Right atrium auricular region (tissue), 2 donors: Measurements from ENCODE around the gene ARRDC1. TPM values are rescaled to one million over a fixed set of nuclear protein-coding genes. Genes with fewer than 3 reads are reported as not detected.

Experiments used
- DNase-seq: peaks from one replicate; pipeline ENCODE4 v3.0.0-alpha.2; 2019; ENCODE audit warnings: low spot score
- H3K27ac ChIP-seq, 2 donors: fragments of 200-600 bp; sonication (generic); 1 replicate in 1 of 2; 2 replicates in 1 of 2; pipeline ENCODE4 v1.5.1; 2016 to 2019
- H3K27me3 ChIP-seq, 2 donors: fragments of 200-600 bp; sonication (generic); one replicate each; pipeline versions ENCODE4 v1.5.1 to v1.6.0; 2017 to 2019
- H3K36me3 ChIP-seq: fragments of 200-600 bp; sonication (generic); one replicate; pipeline ENCODE4 v1.5.1; 2016
- H3K4me1 ChIP-seq, 2 donors: fragments of 200-600 bp; sonication (generic); one replicate each; pipeline versions ENCODE4 v1.5.1 to v1.6.0; 2017 to 2019
- H3K4me3 ChIP-seq, 2 donors: fragments of 200-600 bp; sonication (generic); 1 replicate in 1 of 2; 2 replicates in 1 of 2; pipeline ENCODE4 v1.5.1; 2017 to 2019; ENCODE audit warnings: mild to moderate bottlenecking in 1 of 2, moderate library complexity in 1 of 2
- H3K9me3 ChIP-seq, 2 donors: fragments of 200-600 bp; sonication (generic); one replicate each; pipeline ENCODE4 v1.5.1; 2019
- CTCF ChIP-seq, 2 donors: fragments of 200-600 bp; sonication (generic); IDR thresholded peaks; one replicate each; pipeline ENCODE4 v1.5.1; 2019; ENCODE audit warnings: antibody characterized with exemption in 2 of 2
- total RNA-seq, 2 donors: library from RNA; depleted of rRNA; stranded (reverse); fragments of >200 nt; gene quantifications; one replicate each; pipeline ENCODE4 v1.1.0, GENCODE V29; 2016

ARRDC1 gene
- total RNA-seq, 2 donors from 2014 or later: 21.4 to 37.8 TPM

GRCh38 chr9:137606734-137607138 is 1.2 kb downstream of the ARRDC1 start:
- no peak for TF ChIP-seq CTCF (IDR thresholded peaks at IDR 0.05)
- H3K4me3 ChIP-seq: peak overlapping the region; percentile 77 to 86
- DNase-seq: no peak
- H3K27me3 ChIP-seq: no peaks in the 10 kb centered on the region
- H3K36me3 ChIP-seq: no peaks in the 10 kb centered on the region
- H3K9me3 ChIP-seq: no peaks in the 10 kb centered on the region
- peaks cover 0 to 47% of the 10 kb centered on the region in 2 donors for H3K4me1 ChIP-seq
- H3K27ac ChIP-seq: peak overlapping the region; percentile 81 to 90

- no peak for TF ChIP-seq CTCF (IDR thresholded peaks at IDR 0.05)
- DNase-seq: no peak
- Histone ChIP-seq H3K4me1 (peaks cover 0 to 52% of the 10 kb centered on the region in 2 donors), H3K36me3 (no peaks in the 10 kb centered on the region), H3K9me3 (no peaks in the 10 kb centered on the region), H3K27ac (peak overlapping the region; percentile 81 to 90), H3K4me3 (peak overlapping the region in 1 of 2 donors; percentile 77), H3K27me3 (no peaks in the 10 kb centered on the region)
Observed at GRCh38 chr9:137607141-137607857, 1.8 kb downstream of the ARRDC1 start.

- H3K9me3 ChIP-seq: no peaks in the 10 kb centered on the region
- H3K36me3 ChIP-seq: peaks cover 24% of the 10 kb centered on the region
- no peak for TF ChIP-seq CTCF (IDR thresholded peaks at IDR 0.05)
- no peak overlapping the region for H3K4me3 ChIP-seq
- no peak for DNase-seq
- H3K27ac ChIP-seq: no peak overlapping the region
- peaks cover 0 to 52% of the 10 kb centered on the region in 2 donors for H3K4me1 ChIP-seq
- no peaks in the 10 kb centered on the region for H3K27me3 ChIP-seq
Observed at GRCh38 chr9:137610944-137611343, 5.5 kb downstream of the ARRDC1 start.

GRCh38 chr9:137611623-137612609 is 6.4 kb downstream of the ARRDC1 start:
- DNase-seq: peak; percentile 70
- Histone ChIP-seq H3K4me3 (no peak overlapping the region), H3K27me3 (no peaks in the 10 kb centered on the region), H3K9me3 (no peaks in the 10 kb centered on the region), H3K4me1 (peaks cover 0 to 47% of the 10 kb centered on the region in 2 donors), H3K36me3 (peaks cover 24% of the 10 kb centered on the region), H3K27ac (peak overlapping the region in 1 of 2 donors; percentile 48)
- no peak for TF ChIP-seq CTCF (IDR thresholded peaks at IDR 0.05)

GRCh38 chr9:137612741-137613142 is 7.3 kb downstream of the ARRDC1 start:
- Histone ChIP-seq H3K4me1 (peaks cover 0 to 47% of the 10 kb centered on the region in 2 donors), H3K36me3 (peaks cover 24% of the 10 kb centered on the region), H3K4me3 (no peak overlapping the region), H3K27me3 (no peaks in the 10 kb centered on the region), H3K9me3 (no peaks in the 10 kb centered on the region), H3K27ac (peak overlapping the region in 1 of 2 donors; percentile 48)
- DNase-seq: no peak
- TF ChIP-seq CTCF (IDR thresholded peaks at IDR 0.05): no peak
